SK-N-SH treated with all-trans-retinoic acid at 6 μM for 48 hours (cell line): Measurements from ENCODE around the gene ZCCHC24.

Experiments
- ATAC-seq: fragments of 200-7000 bp; cut with Tn5 transposase; 3 replicates; pipeline ENCODE4 v1.9.1; 2020; ENCODE audit warnings: mild to moderate bottlenecking, moderate library complexity
- ARNTL ChIP-seq: fragments of 450-650 bp; formaldehyde crosslinking; IDR thresholded peaks from 2 replicates; pipeline ENCODE4 v1.5.0; 2020; ENCODE audit warnings: low read depth, mild to moderate bottlenecking, moderate library complexity, borderline replicate concordance
- BACH2 ChIP-seq: fragments of 250-450 bp; sonication (Bioruptor Pico); IDR thresholded peaks from 2 replicates; pipeline ENCODE4 v1.9.0; 2021; ENCODE audit warnings: mild to moderate bottlenecking, borderline replicate concordance
- CREB5 ChIP-seq: fragments of 250-450 bp; sonication (Bioruptor Pico); IDR thresholded peaks from 2 replicates; pipeline ENCODE4 v1.5.1; 2020; ENCODE audit warnings: low read depth, mild to moderate bottlenecking, moderate library complexity
- CSDC2 ChIP-seq: fragments of 250-450 bp; sonication (Bioruptor Pico); IDR thresholded peaks from 2 replicates; pipeline ENCODE4 v1.5.0; 2020; ENCODE audit warnings: mild to moderate bottlenecking, moderate library complexity
- CSRNP3 ChIP-seq: fragments of 250-450 bp; sonication (Bioruptor Pico); IDR thresholded peaks from 2 replicates; pipeline ENCODE4 v1.5.1; 2021; ENCODE audit warnings: mild to moderate bottlenecking, moderate library complexity
- ESRRG ChIP-seq: fragments of 250-450 bp; sonication (Bioruptor Pico); IDR thresholded peaks from 2 replicates; pipeline ENCODE4 v1.6.1; 2021; ENCODE audit warnings: mild to moderate bottlenecking
- GLIS3 ChIP-seq: fragments of 250-450 bp; sonication (Bioruptor Pico); IDR thresholded peaks from 2 replicates; pipeline ENCODE4 v1.5.0; 2020; ENCODE audit warnings: mild to moderate bottlenecking, moderate library complexity
- ISL1 ChIP-seq: fragments of 250-450 bp; sonication (Bioruptor Pico); IDR thresholded peaks from 2 replicates; pipeline ENCODE4 v2.1.2; 2022; ENCODE audit warnings: mild to moderate bottlenecking, moderate library complexity
- OSR1 ChIP-seq: fragments of 250-450 bp; sonication (Bioruptor Pico); IDR thresholded peaks from 2 replicates; pipeline ENCODE4 v1.8.0; 2022; ENCODE audit warnings: moderate library complexity, mild to moderate bottlenecking, inconsistent platforms
- PATZ1 ChIP-seq: fragments of 250-450 bp; sonication (Bioruptor Pico); IDR thresholded peaks from 2 replicates; pipeline ENCODE4 v1.8.0; 2020; ENCODE audit warnings: mild to moderate bottlenecking, moderate library complexity, borderline replicate concordance
- POU6F1 ChIP-seq: fragments of 250-450 bp; sonication (Bioruptor Pico); IDR thresholded peaks from 2 replicates; pipeline ENCODE4 v1.8.0; 2021; ENCODE audit warnings: low read depth, mild to moderate bottlenecking, moderate library complexity, borderline replicate concordance
- PPARA ChIP-seq: fragments of 250-450 bp; sonication (Bioruptor Pico); IDR thresholded peaks from 2 replicates; pipeline ENCODE4 v1.5.0; 2020; ENCODE audit warnings: mild to moderate bottlenecking, borderline replicate concordance
- RARB ChIP-seq: fragments of 250-450 bp; sonication (Bioruptor Pico); IDR thresholded peaks from 2 replicates; pipeline ENCODE4 v1.8.0; 2021; ENCODE audit warnings: mild to moderate bottlenecking, moderate library complexity
- SNAI2 ChIP-seq: fragments of 250-450 bp; sonication (Bioruptor Pico); IDR thresholded peaks from 2 replicates; pipeline ENCODE4 v1.5.0; 2020; ENCODE audit warnings: mild to moderate bottlenecking, moderate library complexity
- TCF4 ChIP-seq: fragments of 250-450 bp; sonication (Bioruptor Pico); IDR thresholded peaks from 2 replicates; pipeline ENCODE4 v1.8.0; 2021; ENCODE audit warnings: mild to moderate bottlenecking, moderate library complexity, borderline replicate concordance
- TOX ChIP-seq: fragments of 250-450 bp; sonication (Bioruptor Pico); IDR thresholded peaks from 2 replicates; pipeline ENCODE4 v1.8.0; 2021; ENCODE audit warnings: mild to moderate bottlenecking, moderate library complexity, borderline replicate concordance
- TSHZ2 ChIP-seq: fragments of 250-450 bp; sonication (Bioruptor Pico); IDR thresholded peaks from 2 replicates; pipeline ENCODE4 v1.5.0; 2020; ENCODE audit warnings: mild to moderate bottlenecking, moderate library complexity
- ZC3H10 ChIP-seq: fragments of 250-450 bp; sonication (Bioruptor Pico); IDR thresholded peaks from 2 replicates; pipeline ENCODE4 v1.5.1; 2021; ENCODE audit warnings: mild to moderate bottlenecking, moderate library complexity
- ZFP3 ChIP-seq: fragments of 250-450 bp; sonication (Bioruptor Pico); IDR thresholded peaks from 2 replicates; pipeline ENCODE4 v1.5.0; 2020; ENCODE audit warnings: mild to moderate bottlenecking, moderate library complexity
- ZFP30 ChIP-seq: fragments of 450-650 bp; formaldehyde crosslinking; IDR thresholded peaks from 2 replicates; pipeline ENCODE4 v1.5.0; 2022; ENCODE audit warnings: mild to moderate bottlenecking, moderate library complexity
- ZNF565 ChIP-seq: fragments of 450-650 bp; formaldehyde crosslinking; conservative IDR thresholded peaks from 2 replicates; pipeline ENCODE4 v1.5.0; 2020; ENCODE audit warnings: low read depth, mild to moderate bottlenecking, moderate library complexity
- ZNF70 ChIP-seq: fragments of 450-650 bp; formaldehyde crosslinking; IDR thresholded peaks from 2 replicates; pipeline ENCODE4 v1.5.0; 2020; ENCODE audit warnings: mild to moderate bottlenecking, moderate library complexity
- ZNF8 ChIP-seq: fragments of 450-650 bp; formaldehyde crosslinking; IDR thresholded peaks from 2 replicates; pipeline ENCODE4 v1.5.0; 2020; ENCODE audit warnings: mild to moderate bottlenecking, moderate library complexity

Gene ZCCHC24

GRCh38 chr10:79346012-79346340 is 99.4 kb downstream of the ZCCHC24 start:
- TF ChIP-seq ISL1 (CRISPR knock-in tag) (no peak), CSDC2 (CRISPR knock-in tag) (no peak), TSHZ2 (CRISPR knock-in tag) (no peak), ZC3H10 (CRISPR knock-in tag) (no peak), ESRRG (no peak), CREB5 (CRISPR knock-in tag) (no peak), ZFP30 (CRISPR knock-in tag) (no peak), BACH2 (CRISPR knock-in tag) (no peak), RARB (no peak), ZFP3 (CRISPR knock-in tag) (no peak), ZNF565 (CRISPR knock-in tag) (no peak), SNAI2 (CRISPR knock-in tag) (no peak), ZNF8 (CRISPR knock-in tag) (no peak), TOX (CRISPR knock-in tag) (no peak), PPARA (CRISPR knock-in tag) (no peak)
- ATAC-seq, result no peak

GRCh38 chr10:79345241-79346011 is 100.0 kb downstream of the ZCCHC24 start:
- TF ChIP-seq ZNF70 (peak; percentile 21; the same call in 1 of the 2 replicates), PPARA (CRISPR knock-in tag) (no peak), ESRRG (no peak), ZFP3 (CRISPR knock-in tag) (no peak)

GRCh38 chr10:79344502-79345195 is 100.8 kb downstream of the ZCCHC24 start:
- TF ChIP-seq ZFP3 (CRISPR knock-in tag) (no peak), TSHZ2 (CRISPR knock-in tag) (no peak), PATZ1 (CRISPR knock-in tag) (no peak), TOX (CRISPR knock-in tag) (no peak), OSR1 (CRISPR knock-in tag) (no peak), TCF4 (CRISPR knock-in tag) (no peak), ISL1 (CRISPR knock-in tag) (no peak), ARNTL (CRISPR knock-in tag) (no peak), GLIS3 (CRISPR knock-in tag) (no peak), PPARA (CRISPR knock-in tag) (no peak), ZC3H10 (CRISPR knock-in tag) (no peak), ZNF70 (no peak), CSRNP3 (CRISPR knock-in tag) (no peak), ZNF8 (CRISPR knock-in tag) (no peak), POU6F1 (CRISPR knock-in tag) (no peak), BACH2 (CRISPR knock-in tag) (no peak)
- ATAC-seq, result no peak

More at GRCh38 chr10:79345241-79346011, 100.0 kb downstream of the ZCCHC24 start:
- no peak for ATAC-seq
